OCI-LY7 (cell line): ENCODE measurements around the gene RNASEH2A. TPM values are rescaled to one million over a fixed set of nuclear protein-coding genes. Genes with fewer than 3 reads are reported as not detected.

Experiments used
- BruUV-seq: library from RNA; stranded (reverse); fragments of 400-500 nt; replicated peaks from 2 replicates; lab custom pipeline; 2021; lab: Mats Ljungman, UMichigan
- CTCF ChIA-PET: fragments of 300-600 bp; sonication (Branson Sonifier 250); formaldehyde crosslinking; loops from one replicate; lab custom pipeline; 2022; ENCODE audit warnings: antibody characterized with exemption; ENCODE audit not compliant: unreplicated experiment; lab: Charles Lee
- POLR2A ChIA-PET: fragments of 300-600 bp; sonication (Branson Sonifier 250); formaldehyde crosslinking; loops from one replicate; lab custom pipeline; 2022; ENCODE audit warnings: antibody characterized with exemption; lab: Charles Lee
- DNase-seq: peaks from one replicate; pipeline ENCODE4 v3.0.0-alpha.2; 2015; ENCODE audit warnings: low spot score
- H2AFZ ChIP-seq: fragments of 200-600 bp; sonication (generic), shearing (Covaris generic); 2 replicates; pipeline ENCODE4 v1.6.1; 2014; ENCODE audit warnings: mild to moderate bottlenecking, antibody characterized with exemption, low read length, moderate library complexity
- H3K27ac ChIP-seq: fragments of 200-600 bp; sonication (generic); 2 replicates; pipeline ENCODE4 v1.5.1; 2014; ENCODE audit warnings: mixed run types, low read depth, mild to moderate bottlenecking, moderate library complexity, low read length, inconsistent platforms; ENCODE audit not compliant: poor library complexity, severe bottlenecking
- H3K36me3 ChIP-seq: fragments of 200-600 bp; sonication (generic); 2 replicates; pipeline ENCODE4 v1.6.1; 2014; ENCODE audit warnings: mild to moderate bottlenecking, antibody characterized with exemption, low read length, moderate library complexity, mixed read lengths; ENCODE audit not compliant: insufficient read depth
- H3K4me1 ChIP-seq: fragments of 200-600 bp; sonication (generic); 2 replicates; pipeline ENCODE4 v1.5.1; 2014; ENCODE audit warnings: mild to moderate bottlenecking, low read length; ENCODE audit not compliant: insufficient read depth, poor library complexity, severe bottlenecking
- H3K4me2 ChIP-seq: fragments of 200-600 bp; sonication (generic); 2 replicates; pipeline ENCODE4 v1.6.1; 2014; ENCODE audit warnings: mild to moderate bottlenecking, low read length
- H3K4me3 ChIP-seq: fragments of 200-600 bp; sonication (generic); 2 replicates; pipeline ENCODE4 v1.5.1; 2014; ENCODE audit warnings: mild to moderate bottlenecking, low read depth, low read length; ENCODE audit not compliant: poor library complexity, severe bottlenecking
- H3K79me2 ChIP-seq: fragments of 200-600 bp; sonication (generic); 2 replicates; pipeline ENCODE4 v1.6.1; 2016; ENCODE audit warnings: low read depth, mild to moderate bottlenecking, low read length, moderate library complexity, mixed read lengths; ENCODE audit not compliant: insufficient read depth
- H3K9me2 ChIP-seq: fragments of 200-600 bp; sonication (generic); 2 replicates; pipeline ENCODE4 v1.6.1; 2016; ENCODE audit warnings: mild to moderate bottlenecking, low read length, mixed read lengths; ENCODE audit not compliant: insufficient read depth
- H3K9me3 ChIP-seq: fragments of 200-600 bp; sonication (generic); 2 replicates; pipeline ENCODE4 v1.6.1; 2014; ENCODE audit warnings: mild to moderate bottlenecking, mixed run types, low read length, mixed read lengths
- H4K20me1 ChIP-seq: fragments of 200-600 bp; sonication (generic); 2 replicates; pipeline ENCODE4 v1.6.1; 2014; ENCODE audit warnings: mild to moderate bottlenecking, antibody characterized with exemption, low read length, moderate library complexity, mixed read lengths; ENCODE audit not compliant: insufficient read depth
- EZH2phosphoT487 ChIP-seq: fragments of 200-600 bp; sonication (generic); IDR thresholded peaks from 2 replicates; pipeline ENCODE4 v1.6.1; 2018; ENCODE audit warnings: low read depth, borderline replicate concordance, mild to moderate bottlenecking, mixed run types, antibody characterized with exemption, low read length, moderate library complexity, mixed read lengths
- intact Hi-C: fragments of 100-400 bp; cut with micrococcal nuclease; formaldehyde crosslinking; loops from one replicate; pipeline ENCODE4 v1.10.0; 2022; ENCODE audit not compliant: unreplicated experiment
- microRNA-seq: library from miRNA; unstranded; fragments of <30 nt; microRNA quantifications from one replicate; pipeline ENCODE4 v1.2.0, GENCODE V29; 2022; ENCODE audit warnings: borderline replicate concordance
- small RNA-seq: library from RNA; depleted of rRNA; stranded (forward); fragments of <200 nt; gene quantifications from one replicate; pipeline ENCODE3, GENCODE V24; 2014
- total RNA-seq, 2 experiments: library from RNA; depleted of rRNA in 1 of 2; stranded (reverse); fragments of >200 nt in 1 of 2; shearing (Covaris generic) in 1 of 2; gene quantifications; 2 replicates each; pipeline ENCODE4 v1.2.3, GENCODE V29; 2014 to 2022
- TF ChIP-seq, protein P1 (sequence below): fragments of 200-600 bp; sonication (generic); conservative IDR thresholded peaks from 2 replicates; pipeline ENCODE4 v1.5.1; 2014; ENCODE audit warnings: mild to moderate bottlenecking, antibody characterized with exemption, low read length, moderate library complexity, mixed read lengths

The RNASEH2A gene
- total RNA-seq, 2 experiments from 2014 or later, result 86.0 to 115 TPM

DNA sequence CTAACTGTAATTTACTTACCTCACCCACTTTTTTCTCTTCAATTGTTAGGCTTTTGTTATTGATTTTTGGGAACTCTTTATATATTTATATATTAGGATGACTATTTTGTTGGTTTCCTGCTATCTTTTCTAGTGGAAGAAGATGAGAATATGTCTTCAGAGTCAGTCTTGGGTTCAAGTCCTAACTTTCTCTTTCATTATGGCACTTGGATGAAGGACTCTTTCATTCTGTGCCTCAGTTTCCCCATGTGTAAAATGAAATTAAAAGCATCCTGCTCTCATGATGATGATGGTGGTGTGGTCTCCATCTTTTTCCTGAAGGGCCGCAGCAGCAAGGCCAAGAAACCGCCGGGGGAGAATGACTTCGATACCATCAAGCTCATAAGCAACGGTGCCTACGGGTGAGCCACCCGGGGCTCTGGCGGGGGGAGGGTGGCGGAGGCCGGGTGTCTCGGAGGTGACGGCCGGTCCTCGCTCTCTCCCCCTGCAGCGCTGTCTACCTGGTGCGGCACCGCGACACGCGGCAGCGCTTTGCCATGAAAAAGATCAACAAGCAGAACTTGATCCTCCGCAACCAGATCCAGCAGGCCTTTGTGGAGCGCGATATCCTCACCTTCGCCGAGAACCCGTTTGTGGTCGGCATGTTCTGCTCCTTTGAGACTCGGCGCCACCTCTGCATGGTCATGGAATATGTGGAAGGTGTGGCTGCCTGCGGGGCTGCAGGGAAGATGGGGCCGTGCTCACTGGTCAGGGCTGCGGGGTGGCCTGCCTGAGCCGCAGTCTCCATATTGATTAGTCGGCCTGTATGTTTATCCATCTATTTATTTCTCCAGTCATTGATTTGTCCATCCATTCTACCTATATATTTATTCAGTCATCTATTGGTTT, 51.9 kb downstream of the RNASEH2A start:
- POLR2A ChIA-PET, result no interaction called here
- intact Hi-C loops, result no loop called here

DNA sequence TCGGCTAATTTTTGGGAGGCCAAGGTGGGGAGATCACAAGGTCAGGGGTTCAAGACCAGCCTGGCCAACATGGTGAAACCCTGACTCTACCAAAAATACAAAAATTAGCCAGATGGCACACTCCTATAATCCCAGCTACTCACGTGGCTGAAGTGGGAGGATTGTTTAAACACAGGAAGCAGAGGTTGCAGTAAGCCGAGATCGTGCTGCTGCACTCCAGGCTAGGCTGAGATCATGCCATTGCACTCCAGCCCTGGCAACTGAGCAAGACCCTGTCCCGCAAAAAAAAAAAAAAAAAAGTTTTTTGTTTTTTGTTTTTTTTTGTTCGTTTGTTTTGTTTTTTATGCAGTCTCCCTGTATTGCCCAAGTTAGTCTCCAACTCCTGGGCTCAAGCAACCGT, 53.2 kb downstream of the RNASEH2A start:
- CTCF ChIA-PET, result no interaction called here
- H3K36me3 ChIP-seq, result peaks cover 8% of the 10 kb centered on the region; the same call in 1 of the 2 replicates

More for the DNA sequence above, 51.9 kb downstream of the RNASEH2A start:
- H3K79me2 ChIP-seq, result no peaks in the 10 kb centered on the region
- BruUV-seq, result no TSS peak
- H3K4me1 ChIP-seq, result no peaks in the 10 kb centered on the region
- no peaks in the 10 kb centered on the region for H3K9me2 ChIP-seq
- no peak for TF ChIP-seq EZH2phosphoT487
- TF ChIP-seq, protein P1, sequence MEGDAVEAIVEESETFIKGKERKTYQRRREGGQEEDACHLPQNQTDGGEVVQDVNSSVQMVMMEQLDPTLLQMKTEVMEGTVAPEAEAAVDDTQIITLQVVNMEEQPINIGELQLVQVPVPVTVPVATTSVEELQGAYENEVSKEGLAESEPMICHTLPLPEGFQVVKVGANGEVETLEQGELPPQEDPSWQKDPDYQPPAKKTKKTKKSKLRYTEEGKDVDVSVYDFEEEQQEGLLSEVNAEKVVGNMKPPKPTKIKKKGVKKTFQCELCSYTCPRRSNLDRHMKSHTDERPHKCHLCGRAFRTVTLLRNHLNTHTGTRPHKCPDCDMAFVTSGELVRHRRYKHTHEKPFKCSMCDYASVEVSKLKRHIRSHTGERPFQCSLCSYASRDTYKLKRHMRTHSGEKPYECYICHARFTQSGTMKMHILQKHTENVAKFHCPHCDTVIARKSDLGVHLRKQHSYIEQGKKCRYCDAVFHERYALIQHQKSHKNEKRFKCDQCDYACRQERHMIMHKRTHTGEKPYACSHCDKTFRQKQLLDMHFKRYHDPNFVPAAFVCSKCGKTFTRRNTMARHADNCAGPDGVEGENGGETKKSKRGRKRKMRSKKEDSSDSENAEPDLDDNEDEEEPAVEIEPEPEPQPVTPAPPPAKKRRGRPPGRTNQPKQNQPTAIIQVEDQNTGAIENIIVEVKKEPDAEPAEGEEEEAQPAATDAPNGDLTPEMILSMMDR, result no peak
- H2AFZ ChIP-seq, result no peak overlapping the region
- no peak for DNase-seq
- H3K4me2 ChIP-seq, result no peak overlapping the region
- no peak overlapping the region for H3K4me3 ChIP-seq
- H3K9me3 ChIP-seq, result no peaks in the 10 kb centered on the region
- H3K36me3 ChIP-seq, result peaks cover 12% of the 10 kb centered on the region; the same call in 1 of the 2 replicates
- H4K20me1 ChIP-seq, result no peaks in the 10 kb centered on the region
- CTCF ChIA-PET, result no interaction called here
- no peak overlapping the region for H3K27ac ChIP-seq

More for the DNA sequence above, 53.2 kb downstream of the RNASEH2A start:
- intact Hi-C loops, result no loop called here
- Histone ChIP-seq H4K20me1 (no peaks in the 10 kb centered on the region), H3K4me2 (no peak overlapping the region), H2AFZ (no peak overlapping the region), H3K9me3 (no peaks in the 10 kb centered on the region), H3K4me3 (no peak overlapping the region), H3K9me2 (no peaks in the 10 kb centered on the region), H3K4me1 (no peaks in the 10 kb centered on the region), H3K79me2 (no peaks in the 10 kb centered on the region), H3K27ac (no peak overlapping the region)
- no peak for DNase-seq
- TF ChIP-seq, protein P1, result no peak
- TF ChIP-seq EZH2phosphoT487, result no peak
- POLR2A ChIA-PET, result no interaction called here
- no TSS peak for BruUV-seq

Small RNA genes lying within 50 kb of the gene (microRNA-seq; reads per million reads assigned to microRNA genes)
- gene MIR5684 (not detected), gene MIR6794 (not detected)

Small RNA genes lying within 50 kb of the gene (small RNA-seq; reads per million reads assigned to genes)
- gene MIR5684 (not detected), gene MIR6794 (not detected)

Other genes starting within 250 kb of the RNASEH2A start
- gene ZNF490, start 195.8 kb upstream of the RNASEH2A start, total RNA-seq (2014; rRNA removed; shearing (Covaris generic)), result 6.3 and 8.6 TPM in 2 replicates
- 8.1 and 11.2 TPM in 2 replicates for gene ZNF490, start 195.8 kb upstream of the RNASEH2A start, total RNA-seq (2022)
- 5.3 and 7.8 TPM in 2 replicates for gene ZNF791, start 195.7 kb upstream of the RNASEH2A start, total RNA-seq (2014; rRNA removed; shearing (Covaris generic))
- 17.1 and 18.2 TPM in 2 replicates for gene ZNF791, start 195.7 kb upstream of the RNASEH2A start, total RNA-seq (2022)
- gene MAN2B1, start 139.8 kb upstream of the RNASEH2A start, total RNA-seq (2014; rRNA removed; shearing (Covaris generic)), result 18.3 and 29.1 TPM in 2 replicates
- 88.2 and 88.7 TPM in 2 replicates for gene MAN2B1, start 139.8 kb upstream of the RNASEH2A start, total RNA-seq (2022)
- 17.0 and 21.1 TPM in 2 replicates for gene WDR83, start 139.8 kb upstream of the RNASEH2A start, total RNA-seq (2014; rRNA removed; shearing (Covaris generic))
- 14.0 and 15.9 TPM in 2 replicates for gene WDR83, start 139.8 kb upstream of the RNASEH2A start, total RNA-seq (2022)
- gene DHPS, start 124.7 kb upstream of the RNASEH2A start, total RNA-seq (2014; rRNA removed; shearing (Covaris generic)), result 91.2 and 102 TPM in 2 replicates
- 101 and 122 TPM in 2 replicates for gene DHPS, start 124.7 kb upstream of the RNASEH2A start, total RNA-seq (2022)
- gene GNG14, start 118.6 kb upstream of the RNASEH2A start, total RNA-seq (2014; rRNA removed; shearing (Covaris generic)), result not detected in 2 replicates
- gene GNG14, start 118.6 kb upstream of the RNASEH2A start, total RNA-seq (2022), result 0.93 TPM in 1 of 2 replicates, not detected in the other
- 10.6 and 11.5 TPM in 2 replicates for gene FBXW9, start 110.0 kb upstream of the RNASEH2A start, total RNA-seq (2014; rRNA removed; shearing (Covaris generic))
- gene FBXW9, start 110.0 kb upstream of the RNASEH2A start, total RNA-seq (2022), result 10.8 and 11.0 TPM in 2 replicates
- gene TNPO2, start 82.7 kb upstream of the RNASEH2A start, total RNA-seq (2014; rRNA removed; shearing (Covaris generic)), result 42.6 and 47.3 TPM in 2 replicates
- 112 and 120 TPM in 2 replicates for gene TNPO2, start 82.7 kb upstream of the RNASEH2A start, total RNA-seq (2022)
- 322 and 336 TPM in 2 replicates for gene TRIR, start 71.9 kb upstream of the RNASEH2A start, total RNA-seq (2014; rRNA removed; shearing (Covaris generic))
- 211 and 219 TPM in 2 replicates for gene TRIR, start 71.9 kb upstream of the RNASEH2A start, total RNA-seq (2022)
- gene GET3, start 69.1 kb upstream of the RNASEH2A start, total RNA-seq (2014; rRNA removed; shearing (Covaris generic)), result 40.5 and 48.8 TPM in 2 replicates
- gene GET3, start 69.1 kb upstream of the RNASEH2A start, total RNA-seq (2022), result 29.1 and 34.3 TPM in 2 replicates
- 0.10 TPM in 1 of 2 replicates, not detected in the other for gene BEST2, start 54.8 kb upstream of the RNASEH2A start, total RNA-seq (2014; rRNA removed; shearing (Covaris generic))
- gene BEST2, start 54.8 kb upstream of the RNASEH2A start, total RNA-seq (2022), result not detected in 2 replicates
- gene HOOK2, start 31.0 kb upstream of the RNASEH2A start, total RNA-seq (2014; rRNA removed; shearing (Covaris generic)), result 7.4 and 9.1 TPM in 2 replicates
- 28.8 and 29.4 TPM in 2 replicates for gene HOOK2, start 31.0 kb upstream of the RNASEH2A start, total RNA-seq (2022)
- gene JUNB, start 15.1 kb upstream of the RNASEH2A start, total RNA-seq (2014; rRNA removed; shearing (Covaris generic)), result 43.7 and 45.5 TPM in 2 replicates
- 31.8 TPM in 2 replicates for gene JUNB, start 15.1 kb upstream of the RNASEH2A start, total RNA-seq (2022)
- gene PRDX2, start 4.8 kb upstream of the RNASEH2A start, total RNA-seq (2014; rRNA removed; shearing (Covaris generic)), result 344 and 399 TPM in 2 replicates
- gene PRDX2, start 4.8 kb upstream of the RNASEH2A start, total RNA-seq (2022), result 345 and 357 TPM in 2 replicates
- gene THSD8, start 4.5 kb upstream of the RNASEH2A start, total RNA-seq (2014; rRNA removed; shearing (Covaris generic)), result not detected in 2 replicates
- 42.7 and 42.8 TPM in 2 replicates for gene THSD8, start 4.5 kb upstream of the RNASEH2A start, total RNA-seq (2022)
- gene RTBDN, start 28.0 kb downstream of the RNASEH2A start, total RNA-seq (2014; rRNA removed; shearing (Covaris generic)), result not detected in 2 replicates
- gene RTBDN, start 28.0 kb downstream of the RNASEH2A start, total RNA-seq (2022), result 0.94 and 1.2 TPM in 2 replicates
- 5.5 and 9.1 TPM in 2 replicates for gene MAST1, start 31.9 kb downstream of the RNASEH2A start, total RNA-seq (2014; rRNA removed; shearing (Covaris generic))
- gene MAST1, start 31.9 kb downstream of the RNASEH2A start, total RNA-seq (2022), result 21.1 and 23.4 TPM in 2 replicates
- gene DNASE2, start 74.9 kb downstream of the RNASEH2A start, total RNA-seq (2014; rRNA removed; shearing (Covaris generic)), result 28.3 and 32.4 TPM in 2 replicates
- gene DNASE2, start 74.9 kb downstream of the RNASEH2A start, total RNA-seq (2022), result 32.8 and 33.7 TPM in 2 replicates
- 0.16 and 0.28 TPM in 2 replicates for gene KLF1, start 80.6 kb downstream of the RNASEH2A start, total RNA-seq (2014; rRNA removed; shearing (Covaris generic))
- gene KLF1, start 80.6 kb downstream of the RNASEH2A start, total RNA-seq (2022), result not detected in 2 replicates
- 31.5 and 40.7 TPM in 2 replicates for gene GCDH, start 84.6 kb downstream of the RNASEH2A start, total RNA-seq (2014; rRNA removed; shearing (Covaris generic))
- gene GCDH, start 84.6 kb downstream of the RNASEH2A start, total RNA-seq (2022), result 43.8 and 48.7 TPM in 2 replicates
- 6.8 and 8.7 TPM in 2 replicates for gene SYCE2, start 112.7 kb downstream of the RNASEH2A start, total RNA-seq (2014; rRNA removed; shearing (Covaris generic))
- 13.8 and 14.5 TPM in 2 replicates for gene SYCE2, start 112.7 kb downstream of the RNASEH2A start, total RNA-seq (2022)
- 96.1 and 135 TPM in 2 replicates for gene FARSA, start 127.1 kb downstream of the RNASEH2A start, total RNA-seq (2014; rRNA removed; shearing (Covaris generic))
- 90.7 and 117 TPM in 2 replicates for gene FARSA, start 127.1 kb downstream of the RNASEH2A start, total RNA-seq (2022)
- gene CALR, start 132.0 kb downstream of the RNASEH2A start, total RNA-seq (2014; rRNA removed; shearing (Covaris generic)), result 1,039 and 1,069 TPM in 2 replicates
- gene CALR, start 132.0 kb downstream of the RNASEH2A start, total RNA-seq (2022), result 398 and 581 TPM in 2 replicates
- 237 and 243 TPM in 2 replicates for gene RAD23A, start 139.3 kb downstream of the RNASEH2A start, total RNA-seq (2014; rRNA removed; shearing (Covaris generic))
- gene RAD23A, start 139.3 kb downstream of the RNASEH2A start, total RNA-seq (2022), result 171 and 183 TPM in 2 replicates
- 29.5 and 43.0 TPM in 2 replicates for gene GADD45GIP1, start 150.6 kb downstream of the RNASEH2A start, total RNA-seq (2014; rRNA removed; shearing (Covaris generic))
- gene GADD45GIP1, start 150.6 kb downstream of the RNASEH2A start, total RNA-seq (2022), result 24.7 and 32.4 TPM in 2 replicates
- gene DAND5, start 163.0 kb downstream of the RNASEH2A start, total RNA-seq (2014; rRNA removed; shearing (Covaris generic)), result 0.06 and 0.18 TPM in 2 replicates
- 0.77 and 0.84 TPM in 2 replicates for gene DAND5, start 163.0 kb downstream of the RNASEH2A start, total RNA-seq (2022)
- gene NFIX, start 188.9 kb downstream of the RNASEH2A start, total RNA-seq (2014; rRNA removed; shearing (Covaris generic)), result 0.03 and 0.16 TPM in 2 replicates
- gene NFIX, start 188.9 kb downstream of the RNASEH2A start, total RNA-seq (2022), result 0.68 and 0.72 TPM in 2 replicates